Fibroblast of skin of left quadriceps (primary cell): ENCODE measurements around the gene TMEM126B.
"Not testable (repeated sequence)": the region's sequence is repeated elsewhere in the genome, so short reads cannot be mapped to it uniquely, and the experiment has no call there.

Source experiments
- DNase-seq, 2 experiments: peaks; one replicate each; pipeline ENCODE4 v3.0.0-alpha.2; 2013; ENCODE audit warnings: low read depth in 2 of 2

Gene TMEM126B

DNA sequence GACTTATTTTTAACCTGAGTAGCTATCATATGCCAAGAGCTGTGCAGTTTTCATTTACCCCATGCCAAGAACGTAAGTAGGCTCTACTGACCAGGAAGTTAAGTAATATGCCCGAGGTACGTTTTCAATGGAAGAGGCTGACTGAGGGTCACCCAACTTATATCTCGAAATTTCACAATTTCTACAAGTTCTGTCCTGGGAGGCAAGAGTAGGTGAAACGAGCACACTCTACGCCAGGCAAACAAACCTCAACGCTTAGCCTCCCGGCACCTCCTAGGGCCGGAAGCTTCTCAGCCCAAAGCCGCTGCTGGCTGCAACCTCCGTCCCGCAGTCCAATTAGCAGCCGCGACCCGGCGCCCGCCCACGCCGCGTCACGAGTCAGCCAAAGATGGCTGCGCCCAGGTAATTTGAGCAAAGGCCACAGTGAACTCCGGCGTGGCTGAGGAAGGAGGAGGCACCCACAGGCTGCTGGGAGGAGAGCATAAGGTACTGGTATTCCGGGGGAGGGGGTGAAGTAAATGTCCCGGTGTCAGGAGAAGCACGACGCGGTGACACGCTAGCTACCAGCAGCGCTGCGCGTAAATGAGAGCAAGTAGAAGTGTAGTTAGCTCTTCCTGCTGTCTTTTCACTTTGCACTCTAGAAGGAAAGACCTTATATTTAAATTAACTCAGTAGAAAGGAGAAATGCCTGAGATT lies 19.4 kb downstream of the TMEM126B start, which contains the start of gene TMEM126A:
TSS of gene TMEM126A (plus strand) at position 364 of the 696 bp plus-strand sequence. CDS start 2,289 bp downstream, outside the sequence.
- peak; percentile 39 to 52 for DNase-seq

DNA sequence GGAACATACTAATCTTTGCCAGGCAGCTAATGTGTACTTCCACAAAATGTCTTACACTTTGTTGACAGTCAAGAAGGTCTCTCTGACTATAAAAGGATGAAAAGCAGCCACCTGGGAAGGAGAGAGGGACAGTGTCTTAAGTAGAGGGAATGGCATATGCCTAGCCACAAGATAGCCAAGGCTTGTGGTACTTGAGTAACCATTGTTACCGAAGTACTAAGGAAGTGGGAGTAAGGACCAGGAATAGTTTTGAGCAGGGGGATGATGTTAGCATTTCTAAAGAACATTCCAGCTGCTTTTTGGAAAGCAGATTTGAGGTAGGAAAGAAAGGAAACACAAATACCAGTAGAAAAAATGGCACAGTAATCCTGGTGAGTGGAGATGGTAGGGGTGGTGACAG lies 22.7 kb downstream of the TMEM126B start:
- no peak for DNase-seq

DNA sequence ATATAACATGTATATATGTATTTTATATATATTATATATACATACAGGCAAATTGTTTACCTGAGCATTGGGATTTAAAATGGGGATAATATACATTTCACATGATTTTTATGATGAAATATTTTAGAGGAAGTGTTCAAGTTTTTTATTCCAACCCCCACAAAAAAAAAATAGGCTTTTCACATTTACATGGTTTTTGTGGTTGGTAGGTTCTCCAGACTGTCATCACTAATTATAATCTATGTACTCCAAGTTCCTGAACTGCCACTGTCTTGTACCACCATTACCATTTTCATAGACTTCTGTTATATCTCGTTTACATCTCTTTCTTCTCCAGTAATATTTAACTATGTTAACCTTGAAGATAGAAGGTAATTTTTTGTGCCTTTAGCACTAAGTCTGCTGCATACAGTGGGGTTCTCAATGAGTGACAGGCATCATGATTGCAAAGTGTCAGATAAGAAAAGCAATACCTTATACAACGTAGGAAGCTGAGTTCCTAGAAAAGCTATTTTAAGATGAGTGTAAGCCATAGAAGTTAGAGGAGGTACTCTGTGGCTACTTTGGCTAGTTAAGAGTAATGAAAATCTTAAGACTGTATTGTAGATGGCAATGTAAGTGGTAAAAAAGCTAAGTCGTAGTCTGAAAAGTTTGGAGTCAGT lies 24.5 kb downstream of the TMEM126B start:
- DNase-seq = no peak

DNA sequence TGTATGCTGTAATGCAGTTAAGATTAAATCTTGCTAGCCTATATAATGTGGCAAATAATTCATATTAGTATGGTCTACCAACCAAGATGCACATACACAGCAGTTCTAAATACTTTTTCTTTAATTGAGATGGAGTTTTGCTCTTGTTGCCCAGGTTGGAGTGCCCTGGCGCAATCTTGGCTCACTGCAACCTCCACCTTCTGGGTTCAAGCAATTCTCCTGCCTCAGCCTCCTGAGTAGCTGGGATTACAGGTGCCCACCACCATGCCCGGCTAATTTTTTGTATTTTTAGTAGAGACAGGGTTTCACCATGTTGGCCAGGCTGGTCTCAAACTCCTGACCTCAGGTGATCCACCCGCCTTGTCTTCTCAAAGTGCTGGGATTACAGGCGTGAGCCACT lies 25.9 kb downstream of the TMEM126B start:
- DNase-seq = not testable (repeated sequence)

DNA sequence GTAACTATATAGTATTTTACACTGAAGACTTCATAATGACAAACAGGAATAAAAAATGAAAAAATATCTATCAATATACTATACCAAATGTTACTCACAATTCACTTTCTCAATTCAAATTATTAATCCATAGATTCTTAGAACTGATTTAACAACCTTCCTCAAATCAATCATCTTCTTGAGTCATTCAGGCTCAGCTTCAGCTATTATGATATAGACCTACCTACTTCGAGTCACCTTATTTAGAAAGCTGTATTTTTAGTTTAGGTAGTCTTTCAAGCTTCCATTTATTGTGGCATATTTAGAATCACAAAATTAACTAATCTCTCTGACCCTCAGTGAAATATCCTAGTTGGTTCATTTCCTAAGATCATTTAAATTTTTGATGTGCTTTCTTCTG lies 28.4 kb downstream of the TMEM126B start:
- no peak for DNase-seq

DNA sequence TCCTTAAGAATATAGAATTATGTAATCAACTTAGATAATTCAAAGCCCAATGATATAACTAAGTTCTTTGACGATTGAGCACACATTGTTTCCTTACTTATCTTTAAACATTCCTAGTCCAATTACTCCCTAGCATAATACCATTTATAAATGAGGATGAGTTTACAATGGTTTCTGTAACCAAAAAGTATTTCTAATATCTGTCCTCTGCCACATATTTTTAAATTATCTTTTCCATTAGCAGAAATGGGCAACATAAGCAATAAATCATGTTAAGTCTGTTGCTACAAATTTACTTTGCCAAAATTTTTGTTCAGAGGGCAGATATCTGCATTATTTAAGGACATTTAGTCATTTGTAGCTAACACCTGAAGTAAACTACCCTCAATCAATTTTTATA lies 29.8 kb downstream of the TMEM126B start:
- no peak for DNase-seq

DNA sequence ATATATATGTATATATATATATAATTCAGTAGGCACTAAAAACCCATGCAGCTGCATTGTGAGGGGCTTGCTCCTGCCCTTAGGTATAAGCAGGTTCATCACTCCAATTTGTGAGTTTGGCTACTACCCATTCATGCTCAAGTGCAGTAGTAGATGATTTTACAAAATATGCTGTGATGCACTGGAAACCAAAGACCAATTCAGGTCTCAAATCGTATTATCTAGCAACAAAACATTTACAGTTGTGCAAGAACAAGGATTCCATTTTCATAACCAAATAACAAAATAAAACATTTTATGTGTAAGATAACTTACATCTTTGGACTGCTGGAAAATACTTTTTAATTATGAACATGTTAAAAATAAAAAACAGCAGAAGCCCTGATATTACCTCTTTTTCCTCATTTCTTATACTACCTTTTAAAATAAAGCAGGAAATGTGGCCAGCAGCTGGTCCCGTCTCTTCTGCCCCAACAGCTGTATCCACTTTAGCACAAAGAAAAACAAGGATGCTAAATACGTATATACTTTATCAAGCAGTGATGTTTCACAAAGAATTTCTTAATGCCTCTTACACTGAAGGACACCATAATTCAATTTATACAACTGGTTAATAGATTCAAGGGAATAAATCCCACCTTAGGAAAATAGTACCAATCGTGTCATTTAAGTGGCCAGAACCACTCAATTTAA lies 33.7 kb downstream of the TMEM126B start:
- DNase-seq = no peak

DNA sequence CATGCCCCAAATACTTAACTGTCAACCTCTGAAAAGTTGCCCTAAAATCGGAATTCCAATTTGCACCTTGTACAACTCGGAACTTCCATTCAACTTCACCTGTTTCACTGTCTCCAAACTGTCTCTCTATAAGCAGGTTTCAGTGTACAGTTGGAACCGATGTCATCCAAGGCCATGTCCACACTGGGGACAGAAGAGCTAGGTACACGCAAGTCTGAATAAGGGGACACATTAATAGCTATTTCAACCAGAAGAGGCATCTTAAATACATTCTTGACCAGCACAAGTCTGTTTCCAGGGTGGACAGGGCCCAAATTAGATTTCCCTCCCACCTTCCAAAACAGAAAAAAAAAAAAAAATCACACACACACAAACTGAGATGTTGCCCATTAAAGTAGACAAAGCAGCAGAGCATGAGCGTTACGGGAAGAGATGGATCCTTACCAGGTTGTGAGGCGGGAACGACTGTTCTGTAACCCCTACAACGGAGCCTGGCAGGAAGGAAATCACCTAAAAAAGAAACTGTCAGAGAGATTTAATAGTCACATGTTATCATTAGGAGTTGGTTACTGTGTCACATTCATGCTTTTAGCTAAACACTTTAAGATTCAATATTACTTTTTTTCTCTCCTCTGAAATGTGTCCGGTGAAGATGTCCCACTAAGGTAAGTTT lies 34.8 kb downstream of the TMEM126B start:
- DNase-seq = no peak

DNA sequence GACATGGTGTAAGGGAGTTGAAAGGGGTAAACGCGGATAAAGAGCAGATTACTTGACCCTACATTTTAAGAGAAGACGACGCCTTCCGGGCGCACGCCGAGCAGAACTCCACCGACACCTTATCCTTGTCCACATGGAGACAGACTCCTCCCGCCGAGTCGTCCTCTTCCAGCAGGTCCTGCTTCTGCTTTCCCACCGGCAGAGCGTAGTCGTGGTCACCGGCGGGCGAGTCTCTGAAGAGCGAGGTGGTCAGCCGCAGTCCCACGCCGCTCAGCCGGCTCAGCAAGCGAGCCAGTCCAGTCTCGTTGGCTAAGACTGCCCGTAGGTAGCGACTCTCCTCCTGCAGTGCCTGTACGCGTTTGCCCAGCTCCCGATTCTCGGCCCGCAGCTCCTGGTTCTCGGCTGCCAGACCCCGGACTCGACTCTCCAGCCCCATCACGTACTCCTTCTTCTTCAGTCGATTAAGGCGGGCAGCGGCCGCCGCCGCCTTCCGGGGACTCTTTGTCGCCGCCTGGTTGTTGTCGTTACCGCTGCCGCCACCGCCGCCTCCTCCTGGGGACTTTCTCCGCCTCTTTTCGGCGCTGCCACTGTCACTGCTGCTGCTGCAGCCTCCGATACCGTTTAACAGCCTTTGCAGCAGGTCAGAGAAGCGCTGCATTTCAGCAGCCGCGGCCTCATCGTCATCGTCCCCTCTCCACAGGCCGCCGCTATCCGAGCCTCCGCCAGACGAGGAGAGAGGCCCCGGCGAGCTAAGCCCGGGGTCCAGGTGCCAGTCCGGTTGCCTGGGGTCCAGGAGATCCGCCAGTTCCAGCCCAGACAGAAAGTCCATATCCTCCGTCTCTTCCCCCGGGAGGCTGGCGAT lies 35.6 kb downstream of the TMEM126B start:
- no peak for DNase-seq

DNA sequence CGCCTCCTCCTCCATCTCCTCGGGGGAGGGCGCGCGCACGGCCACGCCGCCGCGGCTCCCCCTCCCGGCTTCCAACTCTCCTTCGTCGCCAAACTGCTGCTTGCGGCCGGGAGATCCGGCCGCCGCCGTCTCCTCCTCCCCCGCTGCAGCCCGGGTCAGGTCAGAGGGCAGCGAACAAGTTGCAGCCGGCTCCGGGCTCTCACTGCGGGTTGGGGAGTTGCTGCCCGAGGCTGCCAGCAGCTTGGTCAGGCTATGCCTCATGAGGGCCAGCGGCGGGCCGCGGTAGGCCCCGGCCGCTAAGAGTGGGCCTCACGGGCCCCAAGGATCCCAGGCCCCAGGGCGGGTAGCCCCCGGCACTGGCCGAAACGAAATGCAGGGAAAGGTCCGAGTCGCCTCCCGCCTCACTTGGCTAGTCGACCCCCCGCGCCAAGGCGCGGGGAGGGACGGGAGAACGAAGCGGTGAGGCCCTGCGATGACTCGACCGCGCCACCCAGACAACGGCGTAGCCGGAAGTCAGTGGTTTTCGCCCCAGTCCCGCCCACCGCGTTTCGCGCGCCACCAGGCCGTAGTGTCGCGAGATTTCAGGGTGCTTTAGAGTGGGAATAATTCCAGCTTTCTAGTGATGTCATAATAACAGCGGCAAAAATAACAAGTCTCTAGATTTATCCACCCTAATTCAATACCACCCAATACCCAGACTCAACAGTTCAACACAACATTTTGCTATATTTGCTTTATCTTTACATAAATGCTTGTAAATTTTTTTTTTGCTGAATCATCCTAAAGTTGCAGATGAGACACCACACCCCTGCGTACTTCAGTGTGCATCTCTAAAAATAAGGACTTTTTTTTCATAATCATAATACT lies 36.5 kb downstream of the TMEM126B start, which contains the start of gene CREBZF:
TSS of gene CREBZF (minus strand) at position 515 of the 867 bp plus-strand sequence. CDS start at position 261, 254 bp downstream.
- peak; percentile 89 to 90 for DNase-seq

DNA sequence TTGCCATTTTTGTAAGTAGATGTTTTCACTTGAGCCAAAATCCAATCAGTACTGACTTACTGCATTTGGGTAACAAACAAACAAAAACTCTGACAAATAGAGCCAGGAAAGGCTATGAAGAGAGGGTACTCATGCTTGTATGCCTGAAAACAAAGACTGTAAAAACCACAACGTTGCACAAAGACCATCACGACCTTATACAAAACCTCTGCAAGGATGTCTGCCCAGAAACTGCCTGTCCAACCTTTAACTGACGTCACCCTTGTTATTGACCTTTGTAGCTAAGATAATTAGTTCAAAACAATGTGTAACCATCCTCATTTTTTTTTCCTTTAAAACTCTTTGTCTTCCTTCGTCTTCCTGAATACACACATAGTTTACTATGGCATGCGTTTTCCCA lies 37.3 kb downstream of the TMEM126B start:
- no peak for DNase-seq

DNA sequence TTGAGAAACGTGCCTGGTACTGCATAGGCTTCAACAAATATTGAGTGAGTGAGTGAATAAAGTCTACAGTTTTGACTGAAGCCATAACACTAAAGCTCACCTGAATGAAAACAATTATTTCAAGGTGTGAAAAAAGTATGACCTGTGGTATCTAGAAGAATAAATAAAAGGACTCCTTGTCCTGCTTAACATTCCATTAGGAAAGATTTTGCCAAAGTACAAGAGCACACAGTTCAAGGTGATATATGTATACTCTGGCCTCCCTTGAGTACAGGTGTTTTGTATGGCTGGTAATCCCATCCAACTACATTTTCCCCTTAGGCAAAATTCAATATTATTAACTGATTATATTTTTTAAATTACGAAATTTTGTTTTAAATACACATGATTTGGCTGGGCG lies 38.3 kb downstream of the TMEM126B start:
- DNase-seq = no peak

DNA sequence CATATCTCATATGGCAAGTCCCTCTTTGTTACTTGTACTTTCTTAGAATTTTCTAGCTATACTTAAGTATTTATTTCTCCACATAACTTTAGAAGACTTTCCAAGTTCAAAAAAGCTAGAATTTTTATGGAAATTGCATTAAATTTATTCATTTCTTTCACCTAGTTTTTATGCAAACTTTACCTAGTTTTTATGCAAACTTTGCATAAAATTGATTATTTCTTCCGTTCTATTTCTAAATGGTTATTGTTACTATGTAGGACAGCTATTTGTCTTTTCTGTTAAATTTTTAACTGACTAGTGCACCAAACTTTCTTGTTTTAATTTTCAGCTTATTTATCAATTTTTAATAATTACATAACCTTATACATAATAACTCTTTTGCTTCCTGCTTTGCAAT lies 39.8 kb downstream of the TMEM126B start:
- DNase-seq = no peak

DNA sequence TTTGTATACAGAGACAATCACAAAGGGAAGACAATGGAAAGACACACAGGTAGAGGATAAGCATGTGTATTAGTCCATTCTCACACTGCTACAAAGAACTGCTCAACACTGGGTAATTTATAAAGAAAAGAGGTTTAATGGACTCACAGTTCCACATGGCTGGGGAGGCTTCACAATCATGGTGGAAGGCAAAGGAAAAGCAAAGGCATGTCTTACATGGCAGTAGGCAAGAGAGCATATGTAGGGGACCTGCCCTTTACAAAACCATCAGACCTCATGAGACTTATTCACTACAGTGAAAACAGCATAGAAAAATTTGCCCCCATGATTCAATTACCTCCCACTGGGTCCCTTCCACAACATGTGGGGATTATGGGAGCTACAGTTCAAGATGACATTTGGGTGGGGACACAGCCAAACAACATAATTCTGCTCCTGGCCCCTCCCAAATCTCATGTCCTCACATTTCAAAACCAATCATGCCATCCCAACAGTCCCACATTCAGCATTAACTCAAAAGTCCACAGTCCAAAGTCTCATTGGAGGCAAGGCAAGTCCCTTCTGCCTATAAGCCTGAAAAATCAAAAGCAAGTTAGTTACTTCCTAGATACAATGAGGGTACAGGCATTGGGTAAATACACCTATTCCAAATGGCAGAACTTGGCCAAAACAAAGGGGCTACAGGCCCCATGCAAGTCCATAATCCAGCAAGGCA lies 42.7 kb downstream of the TMEM126B start:
- DNase-seq = not testable (repeated sequence)

DNA sequence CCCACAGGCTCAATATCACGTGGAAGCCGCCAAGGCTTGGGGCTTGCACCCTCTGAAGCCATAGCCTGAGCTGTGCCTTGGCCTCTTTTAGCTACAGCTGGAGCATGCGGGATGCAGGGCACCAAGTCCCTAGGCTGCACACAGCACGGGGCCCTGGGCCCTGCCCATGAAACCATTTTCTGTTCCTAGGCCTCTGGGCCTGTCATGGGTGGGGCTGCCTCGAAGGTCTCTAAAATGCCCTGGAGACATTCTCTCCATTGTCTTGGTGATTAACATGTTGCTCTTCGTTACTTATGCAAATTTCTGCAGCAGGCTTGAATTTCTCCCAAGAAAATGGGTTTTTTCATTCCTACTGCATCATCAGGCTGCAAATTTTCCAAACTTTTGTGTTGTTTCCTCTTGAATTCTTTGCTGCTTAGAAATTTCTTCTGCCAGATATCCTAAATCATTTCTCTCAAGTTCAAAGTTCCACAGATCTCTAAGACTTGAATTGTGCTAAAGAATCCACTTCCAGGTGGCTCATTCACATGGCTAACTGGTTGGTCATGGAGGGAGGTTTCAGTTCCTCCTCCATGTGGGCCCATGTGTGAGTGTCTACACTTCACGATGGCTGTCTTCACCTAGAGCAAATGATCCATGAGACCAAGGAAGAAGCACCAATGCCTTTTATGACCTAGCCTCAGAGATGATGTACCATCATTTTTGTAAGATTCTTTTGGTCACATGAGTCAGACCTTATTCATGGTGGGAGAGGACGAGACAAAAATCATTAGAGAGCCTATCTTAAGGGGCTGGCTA lies 43.9 kb downstream of the TMEM126B start:
- no peak for DNase-seq

DNA sequence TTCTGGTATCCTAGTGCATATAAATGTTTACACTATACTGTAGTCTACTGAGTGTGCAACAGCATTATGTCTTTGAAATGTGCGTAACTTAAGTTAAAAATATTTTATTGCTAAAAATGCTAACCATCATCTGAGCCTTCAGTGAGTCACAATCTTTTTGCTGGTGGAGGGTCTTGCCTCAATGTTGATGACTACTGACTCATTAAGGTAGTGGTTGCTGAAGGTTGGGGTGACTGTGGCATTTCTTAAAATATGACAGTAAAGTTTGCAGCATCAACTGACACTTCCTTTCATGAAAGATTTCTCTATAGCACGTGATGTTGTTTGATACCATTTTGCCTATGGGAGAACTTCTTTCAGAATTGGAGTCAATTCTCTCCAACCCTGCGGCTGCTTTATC lies 45.0 kb downstream of the TMEM126B start:
- DNase-seq = no peak

DNA sequence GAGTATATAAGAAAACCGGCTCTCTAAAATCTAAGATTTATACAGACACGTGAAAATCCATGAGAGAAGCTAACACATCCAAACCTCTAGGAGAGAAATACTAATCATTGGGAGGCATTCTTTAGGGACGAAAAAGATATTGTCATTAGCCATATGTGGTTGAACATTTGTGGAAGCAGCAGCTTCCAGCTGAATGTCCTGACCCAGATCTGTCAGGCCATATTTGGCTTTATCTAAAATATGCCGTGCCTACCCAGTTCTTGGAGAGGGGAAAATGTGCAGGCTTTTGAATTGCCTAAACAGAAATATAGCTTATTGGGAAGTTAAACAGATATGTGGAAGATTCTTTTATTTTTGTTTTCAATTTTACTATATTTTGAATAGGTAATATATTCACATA lies 51.2 kb downstream of the TMEM126B start:
- no peak for DNase-seq

DNA sequence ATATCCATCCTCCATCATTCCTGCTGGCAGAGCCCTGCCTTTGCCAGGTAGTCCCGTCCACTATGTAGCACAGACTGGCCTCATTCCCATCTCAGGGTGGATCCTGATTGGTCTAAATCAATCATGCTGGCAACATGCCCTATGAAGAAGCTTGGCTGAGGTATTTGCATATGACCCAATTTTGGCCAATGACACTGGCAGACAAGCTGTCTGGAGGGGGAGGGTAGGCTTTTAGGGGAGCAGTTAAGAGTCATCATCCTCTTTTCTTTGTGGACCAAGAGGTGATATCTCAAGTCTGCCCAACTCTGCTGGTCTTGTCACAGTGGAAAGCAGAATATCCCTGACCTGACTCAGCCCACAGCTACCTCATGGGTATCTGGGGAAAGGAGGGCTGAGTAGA lies 52.5 kb downstream of the TMEM126B start:
- no peak for DNase-seq
